ENCODE data around the gene ANO8. TPM values are rescaled to one million over a fixed set of nuclear protein-coding genes. Genes with fewer than 3 reads are reported as not detected.

Gene ANO8
- total and polyA plus RNA-seq, 4 experiments from 2014 or later: 0.11 to 21.5 (median 17.7) TPM; not detected in 1

DNA sequence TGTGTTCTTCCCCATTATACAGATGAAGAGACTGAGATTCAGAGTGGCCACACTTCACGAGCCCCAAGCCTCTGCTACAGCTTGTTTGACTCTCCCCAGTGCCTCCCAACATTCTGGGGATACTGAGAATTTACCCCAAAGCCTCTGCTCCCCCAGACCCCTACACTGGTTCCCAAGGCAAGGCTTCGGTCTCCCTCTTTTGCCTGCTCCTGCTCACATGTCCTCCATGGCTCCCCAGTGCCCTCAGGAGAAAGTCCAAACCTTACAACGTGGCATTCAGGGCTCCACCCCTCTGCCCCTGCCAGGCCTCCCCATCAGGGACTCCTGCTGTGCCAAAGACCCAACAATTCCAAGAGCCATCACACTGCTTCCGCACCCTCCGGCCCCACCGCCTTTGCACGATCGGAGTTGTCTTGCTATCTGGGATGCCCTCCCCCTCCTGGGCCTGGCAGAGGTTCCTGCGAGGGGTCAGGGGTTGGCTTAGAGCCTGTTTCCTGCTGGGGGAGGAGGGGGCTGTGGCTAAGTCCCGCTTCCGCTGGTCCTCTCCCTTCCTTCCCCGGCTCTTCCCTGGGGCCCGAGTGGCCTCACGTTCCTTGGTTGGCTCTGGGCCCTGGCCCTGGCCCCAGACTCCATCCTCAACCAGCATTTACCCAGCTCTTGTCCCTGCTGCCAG lies 18.1 kb upstream of the ANO8 start:
- no peaks in the 10 kb centered on the region for H3K27me3 ChIP-seq (ENCODE audit: insufficient read depth, low read length)
- DNase-seq: no peak
- no peaks in the 10 kb centered on the region for H3K4me1 ChIP-seq (ENCODE audit: insufficient read depth, low read length)
- intact Hi-C loops (cut with micrococcal nuclease): no loop called here
- ChIA-PET CTCF (ENCODE audit: partially characterized antibody) (no interaction called here), POLR2A (ENCODE audit: partially characterized antibody) (no interaction called here)
- peaks cover 10 to 19% of the 10 kb centered on the region in 2 donors for H3K27me3 Mint-ChIP-seq
- H3K4me3 Mint-ChIP-seq: no peak overlapping the region
- H3K4me1 Mint-ChIP-seq: peaks cover 0 to 5% (median 1%) of the 10 kb centered on the region in 4 donors
- no peak overlapping the region for H3K4me3 ChIP-seq (ENCODE audit: low read length in 2 of 2)
- no peak overlapping the region for H3K27ac Mint-ChIP-seq
- no peaks in the 10 kb centered on the region for H3K9me3 ChIP-seq (ENCODE audit: control insufficient read depth in 1 of 2, low read length in 2 of 2)
- H3K36me3 ChIP-seq (ENCODE audit: insufficient read depth, low read length): no peaks in the 10 kb centered on the region
- peaks cover 0 to 2% (median 0%) of the 10 kb centered on the region in 8 donors for H3K9me3 Mint-ChIP-seq
- H3K36me3 Mint-ChIP-seq: no peaks in the 10 kb centered on the region
- H3K27ac ChIP-seq (ENCODE audit: low read depth, low read length): no peak overlapping the region

DNA sequence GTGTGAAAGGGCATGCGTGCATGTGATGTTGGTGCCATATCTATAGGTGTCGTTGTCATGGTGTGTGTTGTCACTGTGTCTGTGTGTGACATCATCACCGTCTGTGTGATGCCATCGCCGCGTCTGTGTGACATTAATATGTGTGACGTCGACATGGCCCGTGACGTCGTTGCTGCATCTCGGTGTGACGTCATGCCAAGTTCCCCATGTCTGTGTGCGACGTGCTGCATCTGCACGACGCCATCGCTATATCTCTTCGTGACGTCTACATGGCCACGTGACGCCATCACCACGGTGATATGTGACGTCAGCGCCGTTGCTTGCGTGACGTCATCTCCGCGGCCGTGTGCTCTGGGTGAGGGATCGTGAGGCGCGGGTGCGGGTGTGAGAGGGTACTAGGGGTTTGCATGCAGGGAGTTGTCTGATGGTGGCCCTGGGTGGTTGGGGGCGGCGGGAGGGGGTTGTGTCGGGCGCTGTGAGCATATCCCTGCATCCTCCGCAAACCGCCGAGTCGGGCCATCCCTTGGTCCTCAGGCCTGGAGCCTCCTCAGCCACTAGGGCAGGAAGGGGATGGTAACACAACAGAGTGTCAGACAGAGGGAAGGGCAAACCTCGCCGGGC lies 17.3 kb upstream of the ANO8 start:
- no peak for DNase-seq
- H3K9me3 Mint-ChIP-seq: peaks cover 0 to 2% (median 0%) of the 10 kb centered on the region in 8 donors
- POLR2A ChIA-PET (ENCODE audit: partially characterized antibody): no interaction called here
- no peaks in the 10 kb centered on the region for H3K36me3 Mint-ChIP-seq
- intact Hi-C loops (cut with micrococcal nuclease): no loop called here
- H3K4me1 ChIP-seq (ENCODE audit: insufficient read depth, low read length): no peaks in the 10 kb centered on the region
- no peak overlapping the region for H3K4me3 ChIP-seq (ENCODE audit: low read length in 2 of 2)
- peaks cover 0 to 5% (median 1%) of the 10 kb centered on the region in 4 donors for H3K4me1 Mint-ChIP-seq
- H3K4me3 Mint-ChIP-seq: no peak overlapping the region
- no peaks in the 10 kb centered on the region for H3K36me3 ChIP-seq (ENCODE audit: insufficient read depth, low read length)
- no peaks in the 10 kb centered on the region for H3K9me3 ChIP-seq (ENCODE audit: control insufficient read depth in 1 of 2, low read length in 2 of 2)
- H3K27me3 Mint-ChIP-seq: peaks cover 10 to 22% of the 10 kb centered on the region in 2 donors
- CTCF ChIA-PET (ENCODE audit: partially characterized antibody): no interaction called here
- no peak overlapping the region for H3K27ac ChIP-seq (ENCODE audit: low read depth, low read length)
- no peak overlapping the region for H3K27ac Mint-ChIP-seq
- H3K27me3 ChIP-seq (ENCODE audit: insufficient read depth, low read length): no peaks in the 10 kb centered on the region

DNA sequence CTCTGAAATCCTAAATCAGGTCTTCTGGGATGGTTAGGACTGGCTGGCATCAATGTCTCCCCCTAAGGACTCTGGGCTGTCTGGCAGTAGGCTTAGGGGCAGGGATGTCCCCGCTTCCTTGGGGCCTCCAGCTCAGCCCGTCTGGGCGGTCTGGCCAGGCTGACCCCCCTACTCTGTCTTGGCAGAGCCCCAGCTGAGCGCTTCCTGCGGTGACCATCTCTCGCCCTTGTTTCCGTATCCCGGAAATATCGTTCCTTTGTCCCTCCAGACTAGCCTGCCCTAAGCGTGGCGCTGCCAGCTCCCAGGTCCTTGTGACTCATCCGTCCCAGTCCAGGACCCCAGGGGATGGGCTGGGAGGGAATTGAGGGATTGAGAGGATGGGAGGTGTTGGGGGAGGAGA lies 14.0 kb upstream of the ANO8 start:
- Histone ChIP-seq H3K9me3 (ENCODE audit: control insufficient read depth in 1 of 2, low read length in 2 of 2) (no peaks in the 10 kb centered on the region), H3K27ac (ENCODE audit: low read depth, low read length) (no peak overlapping the region), H3K36me3 (ENCODE audit: insufficient read depth, low read length) (no peaks in the 10 kb centered on the region), H3K4me3 (ENCODE audit: low read length in 2 of 2) (no peak overlapping the region), H3K4me1 (ENCODE audit: insufficient read depth, low read length) (no peaks in the 10 kb centered on the region), H3K27me3 (ENCODE audit: insufficient read depth, low read length) (no peaks in the 10 kb centered on the region)
- Mint-ChIP-seq H3K27ac (no peak overlapping the region), H3K4me1 (peaks cover 5 to 11% (median 7%) of the 10 kb centered on the region in 4 donors), H3K36me3 (no peaks in the 10 kb centered on the region), H3K9me3 (no peaks in the 10 kb centered on the region), H3K27me3 (peaks cover 10 to 22% of the 10 kb centered on the region in 2 donors), H3K4me3 (no peak overlapping the region)
- ChIA-PET CTCF (ENCODE audit: partially characterized antibody) (interaction anchor here (0.8 to 2.1 kb wide), 2 partner anchors 15 to 37 kb away, joined by 3 to 8 read pairs; no protein-coding TSS in a partner anchor), POLR2A (ENCODE audit: partially characterized antibody) (no interaction called here)
- DNase-seq: no peak
- intact Hi-C loops (cut with micrococcal nuclease): no loop called here

DNA sequence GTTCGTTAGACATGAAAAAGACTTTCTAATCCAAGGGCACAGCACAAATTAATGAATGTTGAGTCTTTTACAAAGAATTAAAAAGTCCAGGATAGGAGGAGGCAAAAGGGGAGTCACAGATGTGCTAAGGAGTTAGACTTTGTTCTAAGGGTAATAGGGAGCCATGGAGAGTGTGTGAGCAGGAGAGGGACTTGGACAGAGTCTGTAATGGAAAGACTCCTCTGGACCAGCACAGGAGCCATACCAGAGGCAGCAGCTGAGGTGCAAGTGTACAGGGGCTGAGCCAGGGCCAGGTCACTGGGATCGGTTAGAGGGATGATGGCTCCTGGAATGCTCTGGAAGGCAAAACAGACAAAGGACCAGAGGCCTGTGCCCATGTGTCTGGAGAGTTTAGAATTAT lies 13.2 kb upstream of the ANO8 start:
- Mint-ChIP-seq H3K4me1 (peaks cover 5 to 11% (median 7%) of the 10 kb centered on the region in 4 donors), H3K27ac (no peak overlapping the region), H3K9me3 (no peaks in the 10 kb centered on the region), H3K36me3 (no peaks in the 10 kb centered on the region), H3K4me3 (no peak overlapping the region), H3K27me3 (peaks cover 10 to 17% of the 10 kb centered on the region in 2 donors)
- no peaks in the 10 kb centered on the region for H3K27me3 ChIP-seq (ENCODE audit: insufficient read depth, low read length)
- CTCF ChIA-PET (ENCODE audit: partially characterized antibody): interaction anchor here (1.2 to 4.0 kb wide), 5 partner anchors 13 to 117 kb away, joined by 4 to 24 read pairs (median 11); partner anchors contain the start of gene ANO8
- intact Hi-C loops (cut with micrococcal nuclease): no loop called here
- H3K4me3 ChIP-seq (ENCODE audit: low read length in 2 of 2): no peak overlapping the region
- H3K4me1 ChIP-seq (ENCODE audit: insufficient read depth, low read length): no peaks in the 10 kb centered on the region
- H3K27ac ChIP-seq (ENCODE audit: low read depth, low read length): no peak overlapping the region
- H3K36me3 ChIP-seq (ENCODE audit: insufficient read depth, low read length): no peaks in the 10 kb centered on the region
- no peak for DNase-seq
- no peaks in the 10 kb centered on the region for H3K9me3 ChIP-seq (ENCODE audit: control insufficient read depth in 1 of 2, low read length in 2 of 2)
- POLR2A ChIA-PET (ENCODE audit: partially characterized antibody): no interaction called here

DNA sequence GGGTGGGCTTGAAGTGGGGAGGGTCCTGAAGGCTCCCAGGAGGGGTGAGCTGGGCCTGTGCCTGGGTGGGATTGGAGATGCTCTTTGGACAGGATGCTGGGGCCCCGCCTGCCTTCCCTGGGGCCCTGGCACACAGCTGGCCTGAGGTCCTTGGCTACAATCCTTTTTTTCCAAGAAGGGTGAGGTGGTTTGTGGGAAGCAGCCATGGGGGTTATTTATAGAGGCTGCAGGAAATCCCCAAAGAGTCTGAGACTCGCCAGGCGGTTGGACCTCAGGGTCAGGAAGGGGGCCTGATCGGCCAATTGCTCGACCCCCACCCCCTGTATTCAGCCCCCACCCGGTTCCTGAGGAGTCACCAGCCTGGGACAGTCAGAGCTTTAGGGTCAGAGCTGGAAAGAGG lies 12.7 kb upstream of the ANO8 start:
- no peak overlapping the region for H3K4me3 ChIP-seq (ENCODE audit: low read length in 2 of 2)
- Mint-ChIP-seq H3K36me3 (no peaks in the 10 kb centered on the region), H3K27me3 (peaks cover 10 to 16% of the 10 kb centered on the region in 2 donors), H3K4me3 (no peak overlapping the region), H3K4me1 (peaks cover 5 to 11% (median 8%) of the 10 kb centered on the region in 4 donors), H3K9me3 (no peaks in the 10 kb centered on the region), H3K27ac (no peak overlapping the region)
- no peaks in the 10 kb centered on the region for H3K4me1 ChIP-seq (ENCODE audit: insufficient read depth, low read length)
- intact Hi-C loops (cut with micrococcal nuclease): no loop called here
- H3K27ac ChIP-seq (ENCODE audit: low read depth, low read length): no peak overlapping the region
- no peaks in the 10 kb centered on the region for H3K27me3 ChIP-seq (ENCODE audit: insufficient read depth, low read length)
- POLR2A ChIA-PET (ENCODE audit: partially characterized antibody): no interaction called here
- no peaks in the 10 kb centered on the region for H3K9me3 ChIP-seq (ENCODE audit: control insufficient read depth in 1 of 2, low read length in 2 of 2)
- CTCF ChIA-PET (ENCODE audit: partially characterized antibody): interaction anchor here (0.7 to 4.0 kb wide), 6 partner anchors 12 to 118 kb away, joined by 4 to 24 read pairs (median 10); partner anchors contain the start of genes ANO8 and MVB12A
- H3K36me3 ChIP-seq (ENCODE audit: insufficient read depth, low read length): no peaks in the 10 kb centered on the region
- no peak for DNase-seq

DNA sequence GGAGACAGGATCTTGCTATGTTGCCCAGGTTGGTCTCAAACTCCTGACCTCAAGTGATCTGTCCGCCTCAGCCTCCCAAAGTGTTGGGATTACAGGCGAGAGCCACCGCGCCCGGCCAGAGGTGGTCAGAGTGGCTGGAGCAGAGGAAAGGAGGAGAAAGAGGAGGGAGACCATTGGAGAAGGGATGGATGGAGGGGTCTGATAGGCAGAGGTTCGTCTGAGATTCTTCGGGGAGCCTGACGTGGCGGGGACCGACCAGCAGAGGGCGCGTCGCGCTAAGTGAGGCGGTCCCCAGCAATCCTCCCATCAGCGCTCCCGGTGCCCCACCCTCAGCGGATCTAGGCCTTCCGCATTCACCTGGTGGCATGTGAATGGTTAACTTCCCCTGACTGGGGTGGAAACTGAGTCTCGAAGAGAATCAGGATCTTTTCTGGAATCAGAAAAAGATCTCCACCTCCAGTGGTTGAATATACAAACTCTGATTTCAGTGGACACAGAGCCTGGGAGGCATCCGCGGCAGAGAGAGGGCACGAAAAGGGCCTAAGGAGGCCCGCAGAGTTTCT lies 11.5 kb upstream of the ANO8 start:
- H3K27me3 Mint-ChIP-seq: peaks cover 10 to 11% of the 10 kb centered on the region in 2 donors
- H3K36me3 Mint-ChIP-seq: no peaks in the 10 kb centered on the region
- no peaks in the 10 kb centered on the region for H3K9me3 Mint-ChIP-seq
- no peak overlapping the region for H3K27ac ChIP-seq (ENCODE audit: low read depth, low read length)
- H3K27me3 ChIP-seq (ENCODE audit: insufficient read depth, low read length): no peaks in the 10 kb centered on the region
- intact Hi-C loops (cut with micrococcal nuclease): loop anchor here (1.0 kb wide), 3 partner anchors 9 to 54 kb away; partner anchors contain the start of gene GTPBP3
- no peak overlapping the region for H3K4me3 ChIP-seq (ENCODE audit: low read length in 2 of 2)
- peak overlapping the region in 1 of 7 donors; percentile 46 for H3K27ac Mint-ChIP-seq
- peak overlapping the region in 1 of 8 donors; percentile 29 for H3K4me3 Mint-ChIP-seq
- H3K36me3 ChIP-seq (ENCODE audit: insufficient read depth, low read length): no peaks in the 10 kb centered on the region
- no peaks in the 10 kb centered on the region for H3K9me3 ChIP-seq (ENCODE audit: control insufficient read depth in 1 of 2, low read length in 2 of 2)
- peaks cover 5 to 7% (median 6%) of the 10 kb centered on the region in 4 donors for H3K4me1 Mint-ChIP-seq
- POLR2A ChIA-PET (ENCODE audit: partially characterized antibody): interaction anchor here (1.0 kb wide), 1 partner anchor 11 kb away, joined by 4 read pairs; no protein-coding TSS in a partner anchor
- DNase-seq: peak in 4 of 5 donors; percentile 66 to 71 (median 68)
- no peaks in the 10 kb centered on the region for H3K4me1 ChIP-seq (ENCODE audit: insufficient read depth, low read length)
- CTCF ChIA-PET (ENCODE audit: partially characterized antibody): interaction anchor here (0.7 to 4.0 kb wide), 16 partner anchors 10 to 119 kb away, joined by 3 to 24 read pairs (median 4); partner anchors contain the start of genes ANO8 and DDA1

DNA sequence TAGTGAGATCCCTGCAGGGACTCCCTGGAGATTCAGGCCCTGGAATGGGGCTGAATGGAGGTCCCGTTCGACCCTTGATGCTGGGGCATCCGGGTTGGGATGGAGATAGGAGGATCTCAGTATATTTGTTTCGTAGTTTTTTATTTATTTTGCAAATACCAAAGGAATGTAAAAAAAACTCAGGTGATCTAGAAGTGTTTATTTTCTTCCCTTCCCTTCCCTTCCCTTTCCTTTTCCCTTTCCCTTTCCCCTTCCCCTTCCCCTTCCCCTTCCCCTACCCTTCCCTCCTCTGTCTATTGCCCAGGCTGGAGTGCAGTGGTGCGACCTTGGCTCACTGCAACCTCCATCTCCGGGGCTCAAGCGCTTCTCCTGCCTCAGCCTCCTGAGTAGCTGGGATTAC lies 7.2 kb upstream of the ANO8 start:
- Mint-ChIP-seq H3K36me3 (peaks cover 0 to 7% of the 10 kb centered on the region in 2 donors), H3K27ac (no peak overlapping the region), H3K4me1 (peaks cover 10 to 27% (median 17%) of the 10 kb centered on the region in 4 donors), H3K27me3 (no peaks in the 10 kb centered on the region), H3K9me3 (no peaks in the 10 kb centered on the region), H3K4me3 (no peak overlapping the region)
- intact Hi-C loops (cut with micrococcal nuclease): no loop called here
- Histone ChIP-seq H3K4me3 (ENCODE audit: low read length in 2 of 2) (no peak overlapping the region), H3K4me1 (ENCODE audit: insufficient read depth, low read length) (peaks cover 16% of the 10 kb centered on the region), H3K27ac (ENCODE audit: low read depth, low read length) (no peak overlapping the region), H3K9me3 (ENCODE audit: control insufficient read depth in 1 of 2, low read length in 2 of 2) (no peaks in the 10 kb centered on the region), H3K27me3 (ENCODE audit: insufficient read depth, low read length) (no peaks in the 10 kb centered on the region), H3K36me3 (ENCODE audit: insufficient read depth, low read length) (no peaks in the 10 kb centered on the region)
- no peak for DNase-seq
- ChIA-PET POLR2A (ENCODE audit: partially characterized antibody) (no interaction called here), CTCF (ENCODE audit: partially characterized antibody) (interaction anchor here (2.9 kb wide), 1 partner anchor 45 kb away, joined by 8 read pairs; no protein-coding TSS in a partner anchor)
